HG03280 (cell line): ENCODE measurements around the gene ASB18.

Experiments used
- ATAC-seq: cut with Tn5 transposase; IDR thresholded peaks from one replicate; pipeline ENCODE4 v1.9.1; 2021; ENCODE audit warnings: mild to moderate bottlenecking, moderate library complexity; ENCODE audit not compliant: unreplicated experiment

ASB18 gene

GRCh38 chr2:236176417-236176816 lies 87.8 kb downstream of the ASB18 start:
- no peak for ATAC-seq

- ATAC-seq, result no peak
Measured at GRCh38 chr2:236175548-236176150, 88.6 kb downstream of the ASB18 start.

- no peak for ATAC-seq
Measured at GRCh38 chr2:236173729-236174607, 90.2 kb downstream of the ASB18 start.

- no peak for ATAC-seq
Measured at GRCh38 chr2:236173036-236173728, 91.0 kb downstream of the ASB18 start.

GRCh38 chr2:236172255-236173035 lies 91.8 kb downstream of the ASB18 start:
- ATAC-seq, result no peak

GRCh38 chr2:236171680-236172254 lies 92.4 kb downstream of the ASB18 start:
- no peak for ATAC-seq

- no peak for ATAC-seq
Measured at GRCh38 chr2:236171181-236171679, 93.0 kb downstream of the ASB18 start.

GRCh38 chr2:236170590-236171165 lies 93.5 kb downstream of the ASB18 start:
- no peak for ATAC-seq

- ATAC-seq, result no peak
Measured at GRCh38 chr2:236169741-236170589, 94.2 kb downstream of the ASB18 start.

GRCh38 chr2:236169151-236169721 lies 95.0 kb downstream of the ASB18 start:
- ATAC-seq, result no peak

- ATAC-seq, result no peak
Measured at GRCh38 chr2:236168110-236169080, 95.8 kb downstream of the ASB18 start, which contains the start of gene GBX2. GBX2 (minus strand) TSS chr2:236168386; CDS start chr2:236167971, 415 bp downstream.

GRCh38 chr2:236167297-236168109 lies 96.7 kb downstream of the ASB18 start:
- ATAC-seq, result no peak

- ATAC-seq, result no peak
Measured at GRCh38 chr2:236166796-236167296, 97.4 kb downstream of the ASB18 start.

- no peak for ATAC-seq
Measured at GRCh38 chr2:236165842-236166795, 98.1 kb downstream of the ASB18 start.
